ENCODE measurements around the gene HDAC9. TPM values are rescaled to one million over a fixed set of nuclear protein-coding genes. Genes with fewer than 3 reads are reported as not detected.

HDAC9 gene
- total RNA-seq, 4 donors from 2014 or later: 10.3 to 48.4 (median 12.2) TPM

GRCh38 chr7:18513343-18513742 is 17.8 kb downstream of the HDAC9 start:
- peaks cover 0 to 10% (median 6%) of the 10 kb centered on the region in 4 donors for H3K4me1 ChIP-seq
- 92 to 100% methylated on average over 1 of the region's 1 CpG for WGBS, 2 donors
- H3K4me3 ChIP-seq: no peak overlapping the region

GRCh38 chr7:18515067-18515466 is 19.5 kb downstream of the HDAC9 start:
- Histone ChIP-seq H3K4me3 (no peak overlapping the region), H3K36me3 (no peaks in the 10 kb centered on the region), H3K27me3 (no peaks in the 10 kb centered on the region), H3K9me3 (no peaks in the 10 kb centered on the region), H3K27ac (no peak overlapping the region), H3K4me1 (no peaks in the 10 kb centered on the region)
- 47 to 51% methylated on average over 2 of the region's 2 CpGs for WGBS, 2 donors
- DNase-seq (ENCODE audit: low spot score in 2 of 2): no peak
- no peak for TF ChIP-seq CTCF (IDR thresholded peaks at IDR 0.05)
- no peak for TF ChIP-seq POLR2A (IDR thresholded peaks at IDR 0.05)
- TF ChIP-seq EP300 (IDR thresholded peaks at IDR 0.05): no peak

More at GRCh38 chr7:18513343-18513742, 17.8 kb downstream of the HDAC9 start:
- no peak for DNase-seq (ENCODE audit: low spot score in 2 of 2)
- Histone ChIP-seq H3K9me3 (no peaks in the 10 kb centered on the region), H3K27ac (no peak overlapping the region), H3K27me3 (no peaks in the 10 kb centered on the region), H3K36me3 (no peaks in the 10 kb centered on the region)
- TF ChIP-seq EP300 (IDR thresholded peaks at IDR 0.05) (no peak), CTCF (IDR thresholded peaks at IDR 0.05) (no peak), POLR2A (IDR thresholded peaks at IDR 0.05) (no peak)

- H3K27ac ChIP-seq: no peak overlapping the region
- H3K4me1 ChIP-seq: no peaks in the 10 kb centered on the region
- no peak overlapping the region for H3K4me3 ChIP-seq
Observed at GRCh38 chr7:18517646-18518045, 22.1 kb downstream of the HDAC9 start.

DNA sequence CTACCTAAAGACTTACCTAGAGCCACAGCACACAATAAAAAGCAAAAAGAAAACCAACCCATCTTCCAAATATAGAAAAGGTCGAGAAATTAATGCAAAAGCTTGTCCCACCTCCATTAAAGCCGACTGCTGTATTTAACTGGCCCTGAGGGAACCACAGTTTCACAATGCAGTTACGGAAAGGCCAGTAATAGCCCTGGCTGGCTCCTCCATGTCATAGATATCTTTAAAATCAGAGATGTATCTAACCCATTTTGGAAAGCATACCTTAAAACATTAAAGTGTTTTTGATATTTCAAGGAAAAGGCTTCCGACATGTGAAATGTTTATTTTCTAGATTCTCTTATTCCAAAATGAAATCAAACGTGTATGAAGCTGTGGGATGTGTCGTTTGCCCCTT is 23.0 kb downstream of the HDAC9 start:
- no peak overlapping the region for H3K4me3 ChIP-seq
- H3K4me1 ChIP-seq: no peaks in the 10 kb centered on the region
- 82 to 87% methylated on average over 6 of the region's 6 CpGs for WGBS, 2 donors
- no peak overlapping the region for H3K27ac ChIP-seq
- DNase-seq (ENCODE audit: low spot score in 2 of 2): no peak
- no peaks in the 10 kb centered on the region for H3K27me3 ChIP-seq
- no peaks in the 10 kb centered on the region for H3K36me3 ChIP-seq
- TF ChIP-seq POLR2A (IDR thresholded peaks at IDR 0.05) (no peak), EP300 (IDR thresholded peaks at IDR 0.05) (no peak), CTCF (IDR thresholded peaks at IDR 0.05) (no peak)
- H3K9me3 ChIP-seq: no peaks in the 10 kb centered on the region

More at GRCh38 chr7:18517646-18518045, 22.1 kb downstream of the HDAC9 start:
- DNase-seq (ENCODE audit: low spot score in 2 of 2): no peak
- Histone ChIP-seq H3K36me3 (no peaks in the 10 kb centered on the region), H3K9me3 (no peaks in the 10 kb centered on the region), H3K27me3 (no peaks in the 10 kb centered on the region)
- no peak for TF ChIP-seq CTCF (IDR thresholded peaks at IDR 0.05)
- no peak for TF ChIP-seq EP300 (IDR thresholded peaks at IDR 0.05)
- no peak for TF ChIP-seq POLR2A (IDR thresholded peaks at IDR 0.05)
- 89 to 92% methylated on average over 2 of the region's 2 CpGs for WGBS, 2 donors

DNA sequence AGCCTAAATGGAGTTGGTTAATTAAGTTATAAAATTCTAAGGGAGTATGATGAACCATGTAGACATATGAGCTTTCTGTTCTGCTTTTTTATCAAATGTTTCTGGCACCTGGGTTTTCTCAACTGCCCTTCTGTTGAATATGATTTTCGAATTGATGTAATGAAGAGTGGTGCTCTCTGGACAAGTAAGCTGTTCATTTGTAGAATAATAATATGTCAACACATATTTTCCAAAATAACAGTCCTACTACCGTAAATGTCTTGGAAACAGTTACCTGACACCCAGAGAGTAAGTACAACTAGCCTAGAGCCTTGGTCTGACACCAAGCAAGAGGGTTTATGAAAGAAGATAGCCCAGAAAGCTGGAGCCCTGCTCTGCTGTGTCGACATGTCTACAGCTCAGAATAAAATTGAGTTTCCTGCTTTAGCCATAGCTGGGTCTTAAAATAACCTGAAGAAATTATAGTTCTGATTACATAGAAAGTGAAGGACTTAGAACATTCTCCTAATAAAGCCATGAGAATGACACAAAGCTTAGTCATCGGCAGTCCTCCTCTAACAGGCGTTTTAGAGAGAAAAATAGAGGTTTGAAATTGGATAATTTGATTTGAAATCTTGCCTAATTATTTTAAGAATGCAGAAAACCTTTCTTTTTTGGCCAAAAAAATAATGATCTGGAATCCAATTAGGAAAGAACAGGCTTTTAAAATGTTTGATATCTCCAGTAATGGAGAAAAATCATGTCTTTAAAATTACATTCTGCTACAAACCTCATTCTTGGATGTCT is 25.1 kb downstream of the HDAC9 start:
- H3K4me1 ChIP-seq: no peaks in the 10 kb centered on the region
- no peak for DNase-seq (ENCODE audit: low spot score in 2 of 2)
- H3K4me3 ChIP-seq: no peak overlapping the region
- H3K27ac ChIP-seq: peak overlapping the region in 2 of 4 donors; percentile 44 to 50
- no peaks in the 10 kb centered on the region for H3K9me3 ChIP-seq
- H3K36me3 ChIP-seq: no peaks in the 10 kb centered on the region
- TF ChIP-seq EP300 (IDR thresholded peaks at IDR 0.05) (no peak), POLR2A (IDR thresholded peaks at IDR 0.05) (no peak), CTCF (IDR thresholded peaks at IDR 0.05) (no peak)
- no peaks in the 10 kb centered on the region for H3K27me3 ChIP-seq
- 65 to 72% methylated on average over 5 of the region's 5 CpGs for WGBS, 2 donors
